ENCODE measurements around the gene KCNQ1.

KCNQ1 gene

GRCh38 chr11:2841411-2842190, 396.8 kb downstream of the KCNQ1 start:
- Histone ChIP-seq H3K9me3 (ENCODE audit: control insufficient read depth in 1 of 2, low read length in 2 of 2) (no peaks in the 10 kb centered on the region), H3K27ac (ENCODE audit: low read length) (no peak overlapping the region), H3K4me1 (ENCODE audit: control insufficient read depth in 1 of 2, insufficient read depth in 2 of 2, low read length in 2 of 2) (peaks cover 0 to 10% of the 10 kb centered on the region in 2 donors), H3K4me3 (ENCODE audit: low read depth in 1 of 2, low read length in 2 of 2) (no peak overlapping the region), H3K36me3 (ENCODE audit: control insufficient read depth in 1 of 2, insufficient read depth in 2 of 2, low read length in 2 of 2) (no peaks in the 10 kb centered on the region), H3K27me3 (ENCODE audit: low read depth, low read length) (no peaks in the 10 kb centered on the region)

GRCh38 chr11:2842876-2843275, 398.1 kb downstream of the KCNQ1 start:
- Histone ChIP-seq H3K27ac (ENCODE audit: low read length) (no peak overlapping the region), H3K9me3 (ENCODE audit: control insufficient read depth in 1 of 2, low read length in 2 of 2) (no peaks in the 10 kb centered on the region), H3K27me3 (ENCODE audit: low read depth, low read length) (no peaks in the 10 kb centered on the region), H3K36me3 (ENCODE audit: control insufficient read depth in 1 of 2, insufficient read depth in 2 of 2, low read length in 2 of 2) (no peaks in the 10 kb centered on the region), H3K4me1 (ENCODE audit: control insufficient read depth in 1 of 2, insufficient read depth in 2 of 2, low read length in 2 of 2) (no peaks in the 10 kb centered on the region), H3K4me3 (ENCODE audit: low read depth in 1 of 2, low read length in 2 of 2) (no peak overlapping the region)

- no peak overlapping the region for H3K4me3 ChIP-seq (ENCODE audit: low read depth in 1 of 2, low read length in 2 of 2)
- no peak overlapping the region for H3K27ac ChIP-seq (ENCODE audit: low read length)
- H3K36me3 ChIP-seq (ENCODE audit: control insufficient read depth in 1 of 2, insufficient read depth in 2 of 2, low read length in 2 of 2) = no peaks in the 10 kb centered on the region
- no peaks in the 10 kb centered on the region for H3K27me3 ChIP-seq (ENCODE audit: low read depth, low read length)
- no peaks in the 10 kb centered on the region for H3K4me1 ChIP-seq (ENCODE audit: control insufficient read depth in 1 of 2, insufficient read depth in 2 of 2, low read length in 2 of 2)
- no peaks in the 10 kb centered on the region for H3K9me3 ChIP-seq (ENCODE audit: control insufficient read depth in 1 of 2, low read length in 2 of 2)
These were observed 398.7 kb downstream of the KCNQ1 start for GRCh38 chr11:2843551-2843950.

GRCh38 chr11:2844116-2844842, 399.5 kb downstream of the KCNQ1 start:
- H3K27me3 ChIP-seq (ENCODE audit: low read depth, low read length) = no peaks in the 10 kb centered on the region
- no peaks in the 10 kb centered on the region for H3K9me3 ChIP-seq (ENCODE audit: control insufficient read depth in 1 of 2, low read length in 2 of 2)
- no peak overlapping the region for H3K27ac ChIP-seq (ENCODE audit: low read length)
- no peaks in the 10 kb centered on the region for H3K4me1 ChIP-seq (ENCODE audit: control insufficient read depth in 1 of 2, insufficient read depth in 2 of 2, low read length in 2 of 2)
- H3K36me3 ChIP-seq (ENCODE audit: control insufficient read depth in 1 of 2, insufficient read depth in 2 of 2, low read length in 2 of 2) = no peaks in the 10 kb centered on the region
- H3K4me3 ChIP-seq (ENCODE audit: low read depth in 1 of 2, low read length in 2 of 2) = no peak overlapping the region

GRCh38 chr11:2844996-2845395, 400.2 kb downstream of the KCNQ1 start:
- H3K27ac ChIP-seq (ENCODE audit: low read length) = no peak overlapping the region
- H3K36me3 ChIP-seq (ENCODE audit: control insufficient read depth in 1 of 2, insufficient read depth in 2 of 2, low read length in 2 of 2) = no peaks in the 10 kb centered on the region
- no peak overlapping the region for H3K4me3 ChIP-seq (ENCODE audit: low read depth in 1 of 2, low read length in 2 of 2)
- no peaks in the 10 kb centered on the region for H3K27me3 ChIP-seq (ENCODE audit: low read depth, low read length)
- no peaks in the 10 kb centered on the region for H3K9me3 ChIP-seq (ENCODE audit: control insufficient read depth in 1 of 2, low read length in 2 of 2)
- H3K4me1 ChIP-seq (ENCODE audit: control insufficient read depth in 1 of 2, insufficient read depth in 2 of 2, low read length in 2 of 2) = no peaks in the 10 kb centered on the region

GRCh38 chr11:2846056-2846455, 401.2 kb downstream of the KCNQ1 start:
- no peak overlapping the region for H3K4me3 ChIP-seq (ENCODE audit: low read depth in 1 of 2, low read length in 2 of 2)
- no peak overlapping the region for H3K27ac ChIP-seq (ENCODE audit: low read length)
- no peaks in the 10 kb centered on the region for H3K36me3 ChIP-seq (ENCODE audit: control insufficient read depth in 1 of 2, insufficient read depth in 2 of 2, low read length in 2 of 2)
- H3K4me1 ChIP-seq (ENCODE audit: control insufficient read depth in 1 of 2, insufficient read depth in 2 of 2, low read length in 2 of 2) = no peaks in the 10 kb centered on the region
- no peaks in the 10 kb centered on the region for H3K27me3 ChIP-seq (ENCODE audit: low read depth, low read length)
- no peaks in the 10 kb centered on the region for H3K9me3 ChIP-seq (ENCODE audit: control insufficient read depth in 1 of 2, low read length in 2 of 2)

GRCh38 chr11:2846470-2846869, 401.7 kb downstream of the KCNQ1 start:
- Histone ChIP-seq H3K4me1 (ENCODE audit: control insufficient read depth in 1 of 2, insufficient read depth in 2 of 2, low read length in 2 of 2) (no peaks in the 10 kb centered on the region), H3K27me3 (ENCODE audit: low read depth, low read length) (no peaks in the 10 kb centered on the region)

GRCh38 chr11:2847561-2847960, 402.8 kb downstream of the KCNQ1 start:
- no peaks in the 10 kb centered on the region for H3K4me1 ChIP-seq (ENCODE audit: control insufficient read depth in 1 of 2, insufficient read depth in 2 of 2, low read length in 2 of 2)
- H3K27ac ChIP-seq (ENCODE audit: low read length) = no peak overlapping the region
- no peaks in the 10 kb centered on the region for H3K9me3 ChIP-seq (ENCODE audit: control insufficient read depth in 1 of 2, low read length in 2 of 2)
- no peaks in the 10 kb centered on the region for H3K27me3 ChIP-seq (ENCODE audit: low read depth, low read length)
- no peak overlapping the region for H3K4me3 ChIP-seq (ENCODE audit: low read depth in 1 of 2, low read length in 2 of 2)
- H3K36me3 ChIP-seq (ENCODE audit: control insufficient read depth in 1 of 2, insufficient read depth in 2 of 2, low read length in 2 of 2) = no peaks in the 10 kb centered on the region

More at GRCh38 chr11:2846470-2846869, 401.7 kb downstream of the KCNQ1 start:
- Histone ChIP-seq H3K9me3 (ENCODE audit: control insufficient read depth in 1 of 2, low read length in 2 of 2) (no peaks in the 10 kb centered on the region), H3K36me3 (ENCODE audit: control insufficient read depth in 1 of 2, insufficient read depth in 2 of 2, low read length in 2 of 2) (no peaks in the 10 kb centered on the region), H3K27ac (ENCODE audit: low read length) (no peak overlapping the region), H3K4me3 (ENCODE audit: low read depth in 1 of 2, low read length in 2 of 2) (no peak overlapping the region)

- Histone ChIP-seq H3K36me3 (ENCODE audit: control insufficient read depth in 1 of 2, insufficient read depth in 2 of 2, low read length in 2 of 2) (no peaks in the 10 kb centered on the region), H3K9me3 (ENCODE audit: control insufficient read depth in 1 of 2, low read length in 2 of 2) (no peaks in the 10 kb centered on the region), H3K27ac (ENCODE audit: low read length) (no peak overlapping the region), H3K4me3 (ENCODE audit: low read depth in 1 of 2, low read length in 2 of 2) (no peak overlapping the region), H3K27me3 (ENCODE audit: low read depth, low read length) (no peaks in the 10 kb centered on the region), H3K4me1 (ENCODE audit: control insufficient read depth in 1 of 2, insufficient read depth in 2 of 2, low read length in 2 of 2) (no peaks in the 10 kb centered on the region)
These were observed 403.7 kb downstream of the KCNQ1 start for GRCh38 chr11:2848497-2848896.

GRCh38 chr11:2849994-2850770, 405.4 kb downstream of the KCNQ1 start:
- Histone ChIP-seq H3K27me3 (ENCODE audit: low read depth, low read length) (no peaks in the 10 kb centered on the region), H3K4me3 (ENCODE audit: low read depth in 1 of 2, low read length in 2 of 2) (no peak overlapping the region), H3K27ac (ENCODE audit: low read length) (no peak overlapping the region), H3K9me3 (ENCODE audit: control insufficient read depth in 1 of 2, low read length in 2 of 2) (no peaks in the 10 kb centered on the region), H3K4me1 (ENCODE audit: control insufficient read depth in 1 of 2, insufficient read depth in 2 of 2, low read length in 2 of 2) (no peaks in the 10 kb centered on the region), H3K36me3 (ENCODE audit: control insufficient read depth in 1 of 2, insufficient read depth in 2 of 2, low read length in 2 of 2) (no peaks in the 10 kb centered on the region)

GRCh38 chr11:2853401-2853800, 408.6 kb downstream of the KCNQ1 start:
- Histone ChIP-seq H3K36me3 (ENCODE audit: control insufficient read depth in 1 of 2, insufficient read depth in 2 of 2, low read length in 2 of 2) (no peaks in the 10 kb centered on the region), H3K27me3 (ENCODE audit: low read depth, low read length) (no peaks in the 10 kb centered on the region), H3K4me1 (ENCODE audit: control insufficient read depth in 1 of 2, insufficient read depth in 2 of 2, low read length in 2 of 2) (no peaks in the 10 kb centered on the region), H3K9me3 (ENCODE audit: control insufficient read depth in 1 of 2, low read length in 2 of 2) (no peaks in the 10 kb centered on the region), H3K4me3 (ENCODE audit: low read depth in 1 of 2, low read length in 2 of 2) (no peak overlapping the region), H3K27ac (ENCODE audit: low read length) (no peak overlapping the region)

Measured in muscle layer of duodenum (tissue), 2 donors.